Caco-2 (cell line): ENCODE measurements around the gene FAS. TPM values are rescaled to one million over a fixed set of nuclear protein-coding genes. Genes with fewer than 3 reads are reported as not detected.

ENCODE experiments used
- BruUV-seq: library from RNA; stranded (reverse); fragments of 400-500 nt; replicated peaks from 2 replicates; lab custom pipeline; 2021; lab: Mats Ljungman, UMichigan
- CTCF ChIA-PET: fragments of 300-600 bp; sonication (Branson Sonifier 250); formaldehyde crosslinking; loops from one replicate; lab custom pipeline; 2022; ENCODE audit warnings: antibody characterized with exemption; lab: Charles Lee
- POLR2A ChIA-PET: fragments of 300-600 bp; sonication (Branson Sonifier 250); formaldehyde crosslinking; loops from one replicate; lab custom pipeline; 2022; ENCODE audit warnings: antibody characterized with exemption; lab: Charles Lee
- DNase-seq, 2 experiments: peaks; one replicate each; pipeline versions ENCODE4 v3.0.0 to v3.0.0-alpha.2; 2020 to 2022
- H3K27me3 ChIP-seq: replicated peaks from 2 replicates; pipeline ENCODE4 v1.6.0; 2011; ENCODE audit warnings: low read length; ENCODE audit not compliant: control insufficient read depth, insufficient read depth
- H3K36me3 ChIP-seq: 2 replicates; pipeline ENCODE4 v1.5.1; 2011; ENCODE audit warnings: low read length; ENCODE audit not compliant: control insufficient read depth, insufficient read depth
- H3K4me1 ChIP-seq: fragments of 250-450 bp; sonication (Bioruptor Pico); 2 replicates; pipeline ENCODE4 v1.5.1; 2020; ENCODE audit warnings: mild to moderate bottlenecking
- H3K4me3 ChIP-seq: 2 replicates; pipeline ENCODE4 v1.5.1; 2011; ENCODE audit warnings: low read depth, mild to moderate bottlenecking, control low read depth, low read length
- H3K9me3 ChIP-seq: fragments of 250-450 bp; sonication (Bioruptor Pico); 2 replicates; pipeline ENCODE4 v1.5.1; 2020; ENCODE audit warnings: mild to moderate bottlenecking, moderate library complexity
- H3K27ac Mint-ChIP-seq: one replicate; pipeline ENCODE4 v1.8.0; 2022; ENCODE audit warnings: mixed read lengths; ENCODE audit not compliant: unreplicated experiment
- H3K27me3 Mint-ChIP-seq: one replicate; pipeline ENCODE4 v1.8.0; 2022; ENCODE audit warnings: mixed read lengths; ENCODE audit not compliant: insufficient read depth, unreplicated experiment
- H3K36me3 Mint-ChIP-seq: one replicate; pipeline ENCODE4 v1.8.0; 2022; ENCODE audit warnings: mild to moderate bottlenecking, mixed read lengths; ENCODE audit not compliant: insufficient read depth, unreplicated experiment
- H3K4me1 Mint-ChIP-seq: one replicate; pipeline ENCODE4 v1.8.0; 2022; ENCODE audit warnings: low read depth, mixed read lengths; ENCODE audit not compliant: unreplicated experiment
- H3K4me3 Mint-ChIP-seq: one replicate; pipeline ENCODE4 v1.8.0; 2022; ENCODE audit warnings: mild to moderate bottlenecking, moderate library complexity, mixed read lengths; ENCODE audit not compliant: unreplicated experiment
- H3K9me3 Mint-ChIP-seq: one replicate; pipeline ENCODE4 v1.8.0; 2022; ENCODE audit warnings: mixed read lengths; ENCODE audit not compliant: unreplicated experiment
- CTCF ChIP-seq, 2 experiments: fragments of 200-600 bp in 1 of 2; IDR thresholded peaks; 1 replicate in 1 of 2; 2 replicates in 1 of 2; pipeline versions ENCODE4 v1.5.1 to v1.8.0; 2011 to 2022; ENCODE audit warnings: antibody characterized with exemption in 1 of 2, control low read depth in 1 of 2, inconsistent platforms in 1 of 2, low read depth in 1 of 2, low read length in 1 of 2, mild to moderate bottlenecking in 1 of 2, moderate library complexity in 1 of 2; ENCODE audit not compliant: insufficient read depth in 1 of 2, severe bottlenecking in 1 of 2, unreplicated experiment in 1 of 2
- intact Hi-C: fragments of 100-400 bp; cut with micrococcal nuclease; formaldehyde crosslinking; loops from one replicate; pipeline ENCODE4 v1.10.0; 2022; ENCODE audit not compliant: unreplicated experiment
- total RNA-seq: library from RNA; stranded (reverse); gene quantifications from 2 replicates; pipeline ENCODE4 v1.2.3, GENCODE V29; 2022

The FAS gene
- total RNA-seq, 1 experiment from 2014 or later = not detected

- ChIA-PET POLR2A (no interaction called here), CTCF (no interaction called here)
- H3K36me3 ChIP-seq = no peaks in the 10 kb centered on the region
- Mint-ChIP-seq H3K9me3 (no peaks in the 10 kb centered on the region), H3K4me3 (no peak overlapping the region), H3K4me1 (no peaks in the 10 kb centered on the region), H3K36me3 (no peaks in the 10 kb centered on the region), H3K27ac (no peak overlapping the region), H3K27me3 (peaks cover 9% of the 10 kb centered on the region)
- no peak overlapping the region for H3K4me3 ChIP-seq
- DNase-seq = no peak
- no peaks in the 10 kb centered on the region for H3K9me3 ChIP-seq
- BruUV-seq = no TSS peak
- intact Hi-C loops = no loop called here
- TF ChIP-seq CTCF (IDR thresholded peaks at IDR 0.05; ENCODE audit: insufficient read depth in 1 of 2, low read depth in 1 of 2, low read length in 1 of 2, severe bottlenecking in 1 of 2, unreplicated experiment in 1 of 2) = no peak
- H3K27me3 ChIP-seq = peaks cover 1% of the 10 kb centered on the region
- no peaks in the 10 kb centered on the region for H3K4me1 ChIP-seq
Observed at GRCh38 chr10:88953662-88954061, 36.9 kb upstream of the FAS start.

- H3K4me1 Mint-ChIP-seq = no peaks in the 10 kb centered on the region
- no peak overlapping the region for H3K4me3 Mint-ChIP-seq
- no peaks in the 10 kb centered on the region for H3K9me3 Mint-ChIP-seq
- ChIA-PET POLR2A (no interaction called here), CTCF (no interaction called here)
- BruUV-seq = no TSS peak
- H3K36me3 Mint-ChIP-seq = no peaks in the 10 kb centered on the region
- Histone ChIP-seq H3K36me3 (no peaks in the 10 kb centered on the region), H3K27me3 (no peaks in the 10 kb centered on the region), H3K4me3 (no peak overlapping the region), H3K9me3 (no peaks in the 10 kb centered on the region), H3K4me1 (no peaks in the 10 kb centered on the region)
- DNase-seq = no peak
- intact Hi-C loops = no loop called here
- peaks cover 9% of the 10 kb centered on the region for H3K27me3 Mint-ChIP-seq
- H3K27ac Mint-ChIP-seq = no peak overlapping the region
- no peak for TF ChIP-seq CTCF (IDR thresholded peaks at IDR 0.05; ENCODE audit: insufficient read depth in 1 of 2, low read depth in 1 of 2, low read length in 1 of 2, severe bottlenecking in 1 of 2, unreplicated experiment in 1 of 2)
Observed at GRCh38 chr10:88954458-88955083, 36.0 kb upstream of the FAS start.

GRCh38 chr10:88957381-88957780 is 33.2 kb upstream of the FAS start:
- no peaks in the 10 kb centered on the region for H3K9me3 ChIP-seq
- H3K4me3 ChIP-seq = no peak overlapping the region
- Mint-ChIP-seq H3K36me3 (no peaks in the 10 kb centered on the region), H3K9me3 (no peaks in the 10 kb centered on the region), H3K27ac (no peak overlapping the region), H3K4me1 (no peaks in the 10 kb centered on the region), H3K27me3 (peaks cover 6% of the 10 kb centered on the region), H3K4me3 (no peak overlapping the region)
- POLR2A ChIA-PET = no interaction called here
- H3K27me3 ChIP-seq = no peaks in the 10 kb centered on the region
- no peak for TF ChIP-seq CTCF (IDR thresholded peaks at IDR 0.05; ENCODE audit: insufficient read depth in 1 of 2, low read depth in 1 of 2, low read length in 1 of 2, severe bottlenecking in 1 of 2, unreplicated experiment in 1 of 2)
- DNase-seq = no peak
- no peaks in the 10 kb centered on the region for H3K4me1 ChIP-seq
- no peaks in the 10 kb centered on the region for H3K36me3 ChIP-seq
- intact Hi-C loops = no loop called here
- CTCF ChIA-PET = no interaction called here
- BruUV-seq = no TSS peak
